A549 (cell line): ENCODE measurements around the gene HEMGN. TPM values are rescaled to one million over a fixed set of nuclear protein-coding genes. Genes with fewer than 3 reads are reported as not detected.

Experiments used
- ATOH8 ChIP-seq: fragments of 250-450 bp; sonication (Bioruptor Pico); IDR thresholded peaks from 2 replicates; pipeline ENCODE4 v1.5.0; 2020; ENCODE audit warnings: low read depth, mild to moderate bottlenecking, moderate library complexity
- BHLHE40 ChIP-seq: IDR thresholded peaks from 2 replicates; pipeline ENCODE4 v1.6.1; 2012; ENCODE audit warnings: low read depth, low read length, inconsistent platforms
- CBX2 ChIP-seq: fragments of 200-600 bp; sonication (generic); IDR thresholded peaks from 2 replicates; pipeline ENCODE4 v1.6.1; 2016; ENCODE audit warnings: low read depth, mild to moderate bottlenecking, borderline replicate concordance
- CEBPB ChIP-seq, 2 experiments: fragments of >200 bp in 1 of 2; sonication (Bioruptor Twin) in 1 of 2; formaldehyde crosslinking in 1 of 2; IDR thresholded peaks; 2 replicates each; pipeline ENCODE4 v1.6.1; 2012 to 2016
- CHD2 ChIP-seq: fragments of 150-350 bp; IDR thresholded peaks from 2 replicates; pipeline ENCODE4 v1.6.1; 2014; ENCODE audit warnings: low read length; ENCODE audit not compliant: partially characterized antibody
- CTCF ChIP-seq: fragments of >200 bp; sonication (Bioruptor Twin); formaldehyde crosslinking; IDR thresholded peaks from 3 replicates; pipeline ENCODE4 v1.5.1; 2016
- EHMT2 ChIP-seq: fragments of 200-600 bp; sonication (generic); IDR thresholded peaks from 2 replicates; pipeline ENCODE4 v1.6.1; 2016; ENCODE audit warnings: antibody characterized with exemption, low read depth, mild to moderate bottlenecking, moderate library complexity
- ELK1 ChIP-seq: fragments of 150-350 bp; IDR thresholded peaks from 2 replicates; pipeline ENCODE4 v1.6.1; 2014; ENCODE audit warnings: low read depth, mild to moderate bottlenecking, low read length
- EP300 ChIP-seq, 2 experiments: fragments of >200 bp; sonication (Bioruptor Twin); formaldehyde crosslinking; IDR thresholded peaks; 2 replicates in 1 of 2; 3 replicates in 1 of 2; pipeline ENCODE4 v1.6.1; 2016 to 2017
- FOSB ChIP-seq: fragments of 250-450 bp; sonication (Bioruptor Pico); IDR thresholded peaks from 2 replicates; pipeline ENCODE4 v1.5.0; 2020; ENCODE audit warnings: mild to moderate bottlenecking, moderate library complexity
- GATA3 ChIP-seq: IDR thresholded peaks from 2 replicates; pipeline ENCODE4 v1.6.1; 2012; ENCODE audit warnings: borderline replicate concordance
- HES2 ChIP-seq: fragments of >200 bp; sonication (Bioruptor Twin); formaldehyde crosslinking; IDR thresholded peaks from 2 replicates; pipeline ENCODE4 v1.6.1; 2016
- HOXA7 ChIP-seq: fragments of 250-450 bp; sonication (Bioruptor Pico); IDR thresholded peaks from 2 replicates; pipeline ENCODE4 v1.5.0; 2020; ENCODE audit warnings: mild to moderate bottlenecking, moderate library complexity
- HOXB5 ChIP-seq: fragments of 250-450 bp; sonication (Bioruptor Pico); IDR thresholded peaks from 2 replicates; pipeline ENCODE4 v1.5.0; 2020; ENCODE audit warnings: mild to moderate bottlenecking, moderate library complexity
- JUN ChIP-seq, 2 experiments: fragments of >200 bp; sonication (Bioruptor Twin); formaldehyde crosslinking; IDR thresholded peaks; 2 replicates in 1 of 2; 3 replicates in 1 of 2; pipeline ENCODE4 v1.6.1; 2016 to 2017
- JUNB ChIP-seq: fragments of >200 bp; sonication (Bioruptor Twin); formaldehyde crosslinking; IDR thresholded peaks from 2 replicates; pipeline ENCODE4 v1.6.1; 2016
- KDM1A ChIP-seq: fragments of 200-600 bp; sonication (generic); IDR thresholded peaks from 2 replicates; pipeline ENCODE4 v1.6.1; 2016; ENCODE audit warnings: low read depth, mild to moderate bottlenecking
- KDM5A ChIP-seq: fragments of 200-600 bp; sonication (generic); IDR thresholded peaks from 2 replicates; pipeline ENCODE4 v1.6.1; 2016; ENCODE audit warnings: antibody characterized with exemption, mild to moderate bottlenecking
- MAFK ChIP-seq: fragments of 450-650 bp; IDR thresholded peaks from 2 replicates; pipeline ENCODE4 v1.6.1; 2014; ENCODE audit not compliant: partially characterized antibody
- MAZ ChIP-seq: fragments of 150-350 bp; IDR thresholded peaks from 2 replicates; pipeline ENCODE4 v1.6.1; 2014; ENCODE audit warnings: antibody characterized with exemption, low read depth, low read length, borderline replicate concordance
- NFE2L2 ChIP-seq: fragments of 150-350 bp; conservative IDR thresholded peaks from 2 replicates; pipeline ENCODE4 v1.6.1; 2014; ENCODE audit warnings: low read length
- PHF8 ChIP-seq: fragments of 200-600 bp; sonication (generic); IDR thresholded peaks from 2 replicates; pipeline ENCODE4 v1.6.1; 2016; ENCODE audit warnings: low read depth, mild to moderate bottlenecking, antibody characterized with exemption, moderate library complexity, borderline replicate concordance
- POLR2AphosphoS2 ChIP-seq: conservative IDR thresholded peaks from 2 replicates; pipeline ENCODE4 v1.6.1; 2012; ENCODE audit warnings: low read length, improper control_type of control experiment, inconsistent platforms
- RAD21 ChIP-seq, 2 experiments: fragments of >200 bp in 1 of 2; sonication (Bioruptor Twin) in 1 of 2; formaldehyde crosslinking in 1 of 2; IDR thresholded peaks in 1 of 2; conservative IDR thresholded peaks in 1 of 2; 2 replicates in 1 of 2; 3 replicates in 1 of 2; pipeline ENCODE4 v1.6.1; 2012 to 2018; ENCODE audit warnings: inconsistent platforms in 1 of 2
- REST ChIP-seq: fragments of 200-600 bp; sonication (generic); IDR thresholded peaks from 2 replicates; pipeline ENCODE4 v1.6.1; 2016; ENCODE audit warnings: antibody characterized with exemption, mild to moderate bottlenecking, moderate library complexity
- RFX5 ChIP-seq: fragments of 450-650 bp; IDR thresholded peaks from 2 replicates; pipeline ENCODE4 v1.7.1; 2014; ENCODE audit warnings: antibody characterized with exemption, mild to moderate bottlenecking, moderate library complexity
- RNF2 ChIP-seq: fragments of 200-600 bp; sonication (generic); IDR thresholded peaks from 2 replicates; pipeline ENCODE4 v1.6.1; 2016; ENCODE audit warnings: low read depth, mild to moderate bottlenecking, antibody characterized with exemption, moderate library complexity, borderline replicate concordance
- TFCP2L1 ChIP-seq: fragments of 250-450 bp; sonication (Bioruptor Pico); IDR thresholded peaks from 2 replicates; pipeline ENCODE4 v1.5.0; 2021; ENCODE audit warnings: mild to moderate bottlenecking
- TP53 ChIP-seq: fragments of 250-450 bp; sonication (Bioruptor Pico); IDR thresholded peaks from 2 replicates; pipeline ENCODE4 v1.5.0; 2021; ENCODE audit warnings: mild to moderate bottlenecking, moderate library complexity
- USF2 ChIP-seq: fragments of 450-650 bp; IDR thresholded peaks from 2 replicates; pipeline ENCODE4 v1.6.1; 2014; ENCODE audit warnings: antibody characterized with exemption
- ZC3H11A ChIP-seq: fragments of 450-650 bp; IDR thresholded peaks from 2 replicates; pipeline ENCODE4 v1.6.1; 2014; ENCODE audit warnings: antibody characterized with exemption, mild to moderate bottlenecking
- ZFP36 ChIP-seq: fragments of 450-650 bp; IDR thresholded peaks from 2 replicates; pipeline ENCODE4 v1.6.1; 2014; ENCODE audit warnings: borderline replicate concordance; ENCODE audit not compliant: partially characterized antibody
- polyA plus RNA-seq, 4 experiments: library from polyadenylated mRNA; depleted of rRNA in 3 of 4; stranded (reverse); fragments of >200 nt; fragmentation: RNase III in 1 of 4; extraction: RNeasy Plus Mini Kit Qiagen cat#74134 plus additional on column Dnase treatment in 1 of 4; gene quantifications; 2 replicates in 3 of 4; 3 replicates in 1 of 4; pipeline ENCODE4 v1.2.3, GENCODE V29; 2011 to 2017

The HEMGN gene
- polyA plus RNA-seq, 2 of the 4 experiments (the other 2 are of a cell fraction), result not detected

- TF ChIP-seq USF2 (no peak), ZFP36 (no peak), RFX5 (no peak), GATA3 (no peak), JUNB (no peak), FOSB (CRISPR knock-in tag) (no peak), CTCF (peak; percentile 70), KDM5A (no peak), MAZ (peak; percentile 90; the same call in 1 of the 2 replicates), BHLHE40 (no peak), CHD2 (no peak), REST (no peak), ELK1 (no peak), RAD21 (conservative IDR thresholded peaks at IDR 0.05 in 1 of 2, IDR thresholded peaks at IDR 0.05 in 1 of 2) (0 out of 5 replicates have a peak, but pooled peaks of 1 of the 2 experiments have one; percentile 18), HOXA7 (CRISPR knock-in tag) (no peak), ZC3H11A (no peak), NFE2L2 (no peak), MAFK (no peak), POLR2AphosphoS2 (no peak), CBX2 (no peak), EHMT2 (no peak), RNF2 (no peak), JUN (IDR thresholded peaks at IDR 0.05) (peak; percentile 37 to 84; a peak in 3 of 5 replicates), TP53 (CRISPR knock-in tag) (no peak), KDM1A (no peak), HES2 (no peak), CEBPB (IDR thresholded peaks at IDR 0.05) (peak in 1 of 2 experiments; percentile 41; a peak in 1 of 4 replicates), TFCP2L1 (CRISPR knock-in tag) (no peak), HOXB5 (no peak), PHF8 (peak; percentile 45; the same call in 1 of the 2 replicates), ATOH8 (CRISPR knock-in tag) (no peak), EP300 (IDR thresholded peaks at IDR 0.05) (no peak)
Observed at GRCh38 chr9:97982683-97983588, 45.0 kb upstream of the HEMGN start, which contains the start of gene ANP32B (continued).
